Activated B cell treated with CpG ODN at 0.5 μM for 24 hours (primary cell): ENCODE measurements around the gene IRF1. TPM values are rescaled to one million over a fixed set of nuclear protein-coding genes. Genes with fewer than 3 reads are reported as not detected.

ENCODE experiments used
- ATAC-seq: fragments of 200-7000 bp; cut with Tn5 transposase; one replicate; pipeline ENCODE4 v1.10.0; 2021; ENCODE audit warnings: low read depth, mild to moderate bottlenecking, moderate library complexity
- CTCF ChIA-PET: fragments of 350-600 bp; sonication (Branson Sonifier 250); formaldehyde crosslinking; loops from one replicate; lab custom pipeline; 2021; ENCODE audit warnings: antibody characterized with exemption; lab: Charles Lee
- POLR2A ChIA-PET: fragments of 350-600 bp; sonication (Branson Sonifier 250); formaldehyde crosslinking; loops from one replicate; lab custom pipeline; 2021; ENCODE audit warnings: antibody characterized with exemption; lab: Charles Lee
- DNase-seq: peaks from one replicate; pipeline ENCODE4 v3.0.0; 2022
- H3K27ac Mint-ChIP-seq: one replicate; pipeline ENCODE4 v1.8.0; 2020; ENCODE audit warnings: mixed read lengths
- H3K27me3 Mint-ChIP-seq: one replicate; pipeline ENCODE4 v1.8.0; 2021; ENCODE audit warnings: mixed read lengths
- H3K36me3 Mint-ChIP-seq: one replicate; pipeline ENCODE4 v1.8.0; 2021; ENCODE audit warnings: low read depth, mixed read lengths
- H3K4me1 Mint-ChIP-seq: one replicate; pipeline ENCODE4 v1.8.0; 2021; ENCODE audit warnings: mixed read lengths
- H3K4me3 Mint-ChIP-seq: one replicate; pipeline ENCODE4 v1.8.0; 2020; ENCODE audit warnings: mild to moderate bottlenecking, mixed read lengths
- H3K9me3 Mint-ChIP-seq: one replicate; pipeline ENCODE4 v1.8.0; 2020; ENCODE audit warnings: mixed read lengths
- CTCF ChIP-seq: fragments of 200-600 bp; IDR thresholded peaks from one replicate; pipeline ENCODE4 v1.8.0; 2022; ENCODE audit warnings: antibody characterized with exemption, mild to moderate bottlenecking
- intact Hi-C: fragments of 100-400 bp; cut with micrococcal nuclease; formaldehyde crosslinking; loops from one replicate; pipeline ENCODE4 v1.15.1; 2024
- total RNA-seq: library from RNA; stranded (reverse); gene quantifications from 2 replicates; pipeline ENCODE4 v1.2.3, GENCODE V29; 2022

Gene IRF1
- total RNA-seq, 1 donor from 2014 or later = 134 TPM

GRCh38 chr5:132435447-132435846, 55.1 kb downstream of the IRF1 start:
- CTCF ChIA-PET = interaction anchor here (1.2 to 2.0 kb wide), 2 partner anchors 9 to 55 kb away, joined by 3 to 6 read pairs; partner anchors contain the start of gene IRF1
- intact Hi-C loops = no loop called here
- DNase-seq (no peak), ATAC-seq (no peak)
- Mint-ChIP-seq H3K27ac (no peak overlapping the region), H3K27me3 (no peaks in the 10 kb centered on the region), H3K4me1 (peaks cover 72% of the 10 kb centered on the region), H3K9me3 (no peaks in the 10 kb centered on the region), H3K36me3 (peaks cover 29% of the 10 kb centered on the region), H3K4me3 (no peak overlapping the region)
- POLR2A ChIA-PET = interaction anchor here (1.0 to 6.1 kb wide), 2 partner anchors 9 to 15 kb away, joined by 3 to 39 read pairs; no protein-coding TSS in a partner anchor
- TF ChIP-seq CTCF = no peak

GRCh38 chr5:132434416-132435286, 55.9 kb downstream of the IRF1 start:
- Mint-ChIP-seq H3K4me3 (no peak overlapping the region), H3K27me3 (no peaks in the 10 kb centered on the region), H3K27ac (no peak overlapping the region), H3K4me1 (peaks cover 80% of the 10 kb centered on the region), H3K36me3 (peaks cover 30% of the 10 kb centered on the region), H3K9me3 (no peaks in the 10 kb centered on the region)
- ATAC-seq (no peak), DNase-seq (no peak)
- ChIA-PET POLR2A (interaction anchor here (0.5 to 6.1 kb wide), 3 partner anchors 8 to 1496 kb away, joined by 3 to 39 read pairs (median 9); no protein-coding TSS in a partner anchor), CTCF (no interaction called here)
- no peak for TF ChIP-seq CTCF
- intact Hi-C loops = no loop called here

DNA sequence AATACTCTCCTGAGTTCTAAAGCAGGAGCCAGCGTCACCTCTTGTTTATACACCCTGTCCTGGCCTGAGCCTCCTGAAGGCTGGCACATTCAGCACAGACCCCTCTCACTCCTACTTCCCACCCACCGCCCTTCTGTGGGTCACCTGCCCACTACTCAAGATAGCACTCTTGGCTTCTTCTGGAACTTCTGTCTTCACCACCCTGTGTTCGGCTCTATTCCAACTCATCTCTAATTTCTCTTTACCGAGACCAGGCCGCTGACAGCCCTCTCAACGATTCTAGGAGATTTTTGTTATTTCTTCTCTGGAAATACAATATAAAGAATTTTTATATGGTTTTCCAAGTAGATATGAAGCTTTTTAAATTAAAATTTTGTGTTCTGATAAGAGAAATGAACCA, 57.4 kb downstream of the IRF1 start:
- Mint-ChIP-seq H3K36me3 (peaks cover 30% of the 10 kb centered on the region), H3K27me3 (no peaks in the 10 kb centered on the region), H3K4me1 (peaks cover 81% of the 10 kb centered on the region), H3K4me3 (no peak overlapping the region), H3K9me3 (no peaks in the 10 kb centered on the region), H3K27ac (no peak overlapping the region)
- intact Hi-C loops = no loop called here
- no peak for ATAC-seq
- ChIA-PET CTCF (interaction anchor here (2.1 kb wide), 1 partner anchor 47 kb away, joined by 4 read pairs; no protein-coding TSS in a partner anchor), POLR2A (interaction anchor here (0.6 to 11.6 kb wide), 2 partner anchors 17 to 48 kb away, joined by 4 to 159 read pairs; no protein-coding TSS in a partner anchor)
- DNase-seq = no peak
- no peak for TF ChIP-seq CTCF

DNA sequence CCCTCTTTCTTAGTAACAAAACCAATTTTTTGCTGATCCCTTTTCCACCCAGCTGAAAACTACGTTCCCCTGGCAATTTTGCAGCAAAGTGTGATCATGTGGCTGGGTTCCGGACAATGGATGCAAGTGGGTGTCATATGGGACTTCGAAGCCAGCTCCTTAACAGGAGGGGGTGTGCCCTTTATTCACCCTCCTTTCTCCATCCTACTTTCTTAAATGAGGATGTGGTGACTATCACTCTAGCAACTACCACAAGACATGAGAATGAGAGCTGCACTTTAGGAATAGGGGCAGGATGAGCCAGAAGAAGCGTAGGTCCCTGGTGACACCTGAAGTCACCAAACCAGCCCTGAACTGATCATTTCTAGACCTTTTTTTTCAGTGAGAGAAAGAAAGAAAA, 58.9 kb downstream of the IRF1 start:
- intact Hi-C loops = no loop called here
- Mint-ChIP-seq H3K9me3 (no peaks in the 10 kb centered on the region), H3K27me3 (no peaks in the 10 kb centered on the region), H3K27ac (peak overlapping the region; percentile 64), H3K4me3 (peak overlapping the region; percentile 60), H3K36me3 (peaks cover 30% of the 10 kb centered on the region), H3K4me1 (peaks cover 81% of the 10 kb centered on the region)
- ChIA-PET POLR2A (interaction anchor here (1.0 to 11.6 kb wide), 6 partner anchors 21 to 61 kb away, joined by 3 to 461 read pairs (median 6); partner anchors contain the start of gene IRF1), CTCF (interaction anchor here (0.7 to 2.2 kb wide), 3 partner anchors 11 to 58 kb away, joined by 3 to 6 read pairs (median 4); partner anchors contain the start of gene IRF1)
- ATAC-seq (no peak), DNase-seq (no peak)
- TF ChIP-seq CTCF = no peak

Other genes starting within 250 kb of the IRF1 start
- gene PDLIM4, start 233.1 kb downstream of the IRF1 start, total RNA-seq = not detected in 2 replicates
- not detected in 2 replicates for gene SLC22A4, start 196.4 kb downstream of the IRF1 start, total RNA-seq
- gene SLC22A5, start 121.1 kb downstream of the IRF1 start, total RNA-seq = 5.4 and 6.6 TPM in 2 replicates
- not detected in 2 replicates for gene IL5, start 52.7 kb upstream of the IRF1 start, total RNA-seq
- gene RAD50, start 66.2 kb upstream of the IRF1 start, total RNA-seq = 42.5 and 42.6 TPM in 2 replicates
- gene IL13, start 167.4 kb upstream of the IRF1 start, total RNA-seq = 0.27 and 0.75 TPM in 2 replicates
- gene IL4, start 183.2 kb upstream of the IRF1 start, total RNA-seq = not detected in 2 replicates
- 9.2 and 9.8 TPM in 2 replicates for gene KIF3A, start 246.8 kb upstream of the IRF1 start, total RNA-seq